ENCODE data around the gene XYLT1. TPM values are rescaled to one million over a fixed set of nuclear protein-coding genes. Genes with fewer than 3 reads are reported as not detected.

Gene XYLT1
- total and polyA plus RNA-seq, 2 of the 4 experiments (the other 2 are of a cell fraction): 9.0 to 12.7 TPM

GRCh38 chr16:17357307-17358062, 113.3 kb downstream of the XYLT1 start:
- Histone ChIP-seq H2BK20ac (ENCODE audit: low read depth, low read length) (no peak overlapping the region), H3K56ac (ENCODE audit: extremely low read depth, insufficient read depth, low read length) (no peak overlapping the region), H2AK9ac (replicated peaks; ENCODE audit: low read depth, low read length, poor library complexity) (no peak overlapping the region), H2BK15ac (ENCODE audit: low read depth, low read length) (no peak overlapping the region), H3K4me3 (ENCODE audit: insufficient read depth, low read depth, low read length) (no peak overlapping the region), H2BK5ac (ENCODE audit: low read depth, low read length, poor library complexity, severe bottlenecking) (no peak overlapping the region), H3K27me3 (ENCODE audit: control insufficient read depth, insufficient read depth, low read length) (no peaks in the 10 kb centered on the region), H3K36me3 (ENCODE audit: control insufficient read depth, insufficient read depth, low read length) (no peaks in the 10 kb centered on the region), H4K5ac (ENCODE audit: low read depth, low read length) (no peak overlapping the region), H3K9ac (ENCODE audit: low read depth, low read length) (no peak overlapping the region), H3K4ac (ENCODE audit: low read depth, low read length) (no peak overlapping the region), H3K79me1 (ENCODE audit: low read depth in 1 of 2, low read length in 2 of 2) (peaks cover 8 to 52% of the 10 kb centered on the region in 2 experiments; a peak in 2 of 4 replicates), H2AK5ac (ENCODE audit: low read depth, low read length) (no peak overlapping the region), H3K4me2 (ENCODE audit: low read depth, low read length) (no peak overlapping the region), H3K9me3 (ENCODE audit: control insufficient read depth, insufficient read depth, low read length) (no peaks in the 10 kb centered on the region), H3K9me1 (ENCODE audit: insufficient read depth, low read length) (peaks cover 8% of the 10 kb centered on the region; the same call in 1 of the 2 replicates), H3K4me1 (ENCODE audit: control insufficient read depth, insufficient read depth, low read length) (no peaks in the 10 kb centered on the region), H4K8ac (ENCODE audit: low read depth in 2 of 2, low read length in 2 of 2) (no peak overlapping the region), H3K18ac (ENCODE audit: low read depth, low read length) (no peak overlapping the region), H2BK120ac (ENCODE audit: low read depth, low read length) (no peak overlapping the region), H3K23ac (ENCODE audit: low read depth, low read length) (no peak overlapping the region), H3K14ac (replicated peaks; ENCODE audit: low read depth, low read length) (no peak overlapping the region), H4K20me1 (ENCODE audit: insufficient read depth, low read length) (peaks cover 6% of the 10 kb centered on the region; the same call in 1 of the 2 replicates), H4K91ac (ENCODE audit: insufficient read depth, low read depth, low read length) (no peak overlapping the region), H3K27ac (ENCODE audit: insufficient read depth, low read length) (no peak overlapping the region), H2AFZ (replicated peaks; ENCODE audit: low read length, poor library complexity) (no peak overlapping the region)
- POLR2A ChIA-PET (ENCODE audit: unreplicated experiment): no interaction called here
- DNase-seq: no peak
- no TSS peak for BruUV-seq (replicated peaks)
- intact Hi-C loops (cut with micrococcal nuclease) (no loop called here), dilution Hi-C loops (cut with HindIII; ENCODE audit: low sequenced_read_pairs, unreplicated experiment) (no loop called here), in situ Hi-C loops (cut with MboI; ENCODE audit: low sequenced_read_pairs) (no loop called here)
- 91% methylated on average over 6 of the region's 13 CpGs; no CpG with 5 or more reads in 1 of the 2 experiments for WGBS, 2 experiments (ENCODE audit: extremely low coverage in 2 of 2, insufficient read length in 1 of 2)
- ATAC-seq (ENCODE audit: low read depth): no peak
- no peak for TF ChIP-seq MXI1 (IDR thresholded peaks at IDR 0.05; ENCODE audit: borderline replicate concordance, low read depth, low read length)
- TF ChIP-seq CHD1 (IDR thresholded peaks at IDR 0.05; ENCODE audit: low read depth, low read length): no peak
- no peak for TF ChIP-seq NFE2L2 (IDR thresholded peaks at IDR 0.05; ENCODE audit: low read depth, low read length)
- TF ChIP-seq POLR2A (IDR thresholded peaks at IDR 0.05; ENCODE audit: low read depth, low read length): no peak
- TF ChIP-seq MAFK (IDR thresholded peaks at IDR 0.05; ENCODE audit: low read depth, low read length): no peak
- no peak for TF ChIP-seq BHLHE40 (IDR thresholded peaks at IDR 0.05; ENCODE audit: low read depth, low read length)
- TF ChIP-seq CTCF (conservative IDR thresholded peaks at IDR 0.05; ENCODE audit: low read depth, low read length): no peak
- CTCF ChIA-PET: no interaction called here
